ENCODE results near the gene LHCGR. TPM values are rescaled to one million over a fixed set of nuclear protein-coding genes. Genes with fewer than 3 reads are reported as not detected.

The LHCGR gene
- 0.05 TPM for total RNA-seq
- 0.21 TPM for polyA plus RNA-seq
- long read RNA-seq, donor 1: 0 reads
- long read RNA-seq, donor 2, partial matches to known transcripts: 0 of 1 reads
- long read RNA-seq, donor 2, other reads (novel, unspliced or antisense): 0 of 1 reads
- long read RNA-seq, donor 3: 0 reads
- long read RNA-seq, donor 4: 0 reads
- long read RNA-seq, donor 5: 0 reads
- long read RNA-seq, donor 6: 0 reads
- long read RNA-seq, donor 7: 0 reads
- long read RNA-seq, donor 8: 0 reads
- long read RNA-seq, donor 9: 0 reads
- long read RNA-seq, donor 10: 0 reads

- Histone ChIP-seq H3K4me3 (ENCODE audit: low read length in 2 of 2) (no peak within 1 kb of the TSS), H3K9me3 (ENCODE audit: control insufficient read depth in 2 of 2, insufficient read depth in 1 of 2, low read length in 1 of 2) (peaks cover 0 to 1% of the 10 kb centered on the region in 2 donors), H3K27ac (ENCODE audit: low read depth in 1 of 2, low read length in 1 of 2) (no peak within 1 kb of the TSS), H3K36me3 (ENCODE audit: control insufficient read depth in 2 of 2, insufficient read depth in 2 of 2, low read length in 1 of 2) (no peaks in the 10 kb centered on the region), H3K4me1 (ENCODE audit: control insufficient read depth in 2 of 2, insufficient read depth in 2 of 2, low read length in 2 of 2) (no peaks in the 10 kb centered on the region), H3K27me3 (ENCODE audit: control insufficient read depth in 2 of 2, insufficient read depth in 1 of 2, low read length in 1 of 2) (peaks cover 0 to 19% of the 10 kb centered on the region in 2 donors)
- WGBS: 10% methylated on average over 37 of the region's 37 CpGs
- no peak for DNase-seq (ENCODE audit: low read depth in 6 of 9, low spot score in 9 of 9)
Measured at GRCh38 chr2:48755473-48755872, at the start of gene LHCGR. Gene LHCGR (minus strand): TSS chr2:48755724. CDS start chr2:48755671, 53 bp downstream.

GRCh38 chr2:48799601-48800000, 44.1 kb upstream of the LHCGR start:
- H3K4me1 ChIP-seq (ENCODE audit: control insufficient read depth in 2 of 2, insufficient read depth in 2 of 2, low read length in 2 of 2): no peaks in the 10 kb centered on the region
- 95% methylated on average over 6 of the region's 6 CpGs for whole genome bisulfite sequencing

GRCh38 chr2:48795065-48795464, 39.5 kb upstream of the LHCGR start:
- no peak overlapping the region for H3K4me3 ChIP-seq (ENCODE audit: low read length in 2 of 2)
- WGBS: 86% methylated on average over 2 of the region's 2 CpGs
- H3K36me3 ChIP-seq (ENCODE audit: control insufficient read depth in 2 of 2, insufficient read depth in 2 of 2, low read length in 1 of 2): no peaks in the 10 kb centered on the region
- H3K4me1 ChIP-seq (ENCODE audit: control insufficient read depth in 2 of 2, insufficient read depth in 2 of 2, low read length in 2 of 2): no peaks in the 10 kb centered on the region
- DNase-seq (ENCODE audit: low read depth in 6 of 9, low spot score in 9 of 9): no peak
- no peaks in the 10 kb centered on the region for H3K27me3 ChIP-seq (ENCODE audit: control insufficient read depth in 2 of 2, insufficient read depth in 1 of 2, low read length in 1 of 2)
- no peak overlapping the region for H3K27ac ChIP-seq (ENCODE audit: low read depth in 1 of 2, low read length in 1 of 2)
- H3K9me3 ChIP-seq (ENCODE audit: control insufficient read depth in 2 of 2, insufficient read depth in 1 of 2, low read length in 1 of 2): no peaks in the 10 kb centered on the region

More at GRCh38 chr2:48799601-48800000, 44.1 kb upstream of the LHCGR start:
- no peaks in the 10 kb centered on the region for H3K36me3 ChIP-seq (ENCODE audit: control insufficient read depth in 2 of 2, insufficient read depth in 2 of 2, low read length in 1 of 2)
- no peaks in the 10 kb centered on the region for H3K9me3 ChIP-seq (ENCODE audit: control insufficient read depth in 2 of 2, insufficient read depth in 1 of 2, low read length in 1 of 2)
- H3K4me3 ChIP-seq (ENCODE audit: low read length in 2 of 2): no peak overlapping the region
- H3K27me3 ChIP-seq (ENCODE audit: control insufficient read depth in 2 of 2, insufficient read depth in 1 of 2, low read length in 1 of 2): no peaks in the 10 kb centered on the region
- no peak overlapping the region for H3K27ac ChIP-seq (ENCODE audit: low read depth in 1 of 2, low read length in 1 of 2)
- DNase-seq (ENCODE audit: low read depth in 6 of 9, low spot score in 9 of 9): no peak

- Histone ChIP-seq H3K27me3 (ENCODE audit: control insufficient read depth in 2 of 2, insufficient read depth in 1 of 2, low read length in 1 of 2) (no peaks in the 10 kb centered on the region), H3K4me1 (ENCODE audit: control insufficient read depth in 2 of 2, insufficient read depth in 2 of 2, low read length in 2 of 2) (no peaks in the 10 kb centered on the region), H3K36me3 (ENCODE audit: control insufficient read depth in 2 of 2, insufficient read depth in 2 of 2, low read length in 1 of 2) (no peaks in the 10 kb centered on the region), H3K27ac (ENCODE audit: low read depth in 1 of 2, low read length in 1 of 2) (no peak overlapping the region), H3K4me3 (ENCODE audit: low read length in 2 of 2) (no peak overlapping the region), H3K9me3 (ENCODE audit: control insufficient read depth in 2 of 2, insufficient read depth in 1 of 2, low read length in 1 of 2) (no peaks in the 10 kb centered on the region)
- DNase-seq (ENCODE audit: low read depth in 6 of 9, low spot score in 9 of 9): no peak
- WGBS: 91% methylated on average over 5 of the region's 5 CpGs
Measured at GRCh38 chr2:48793671-48794070, 38.1 kb upstream of the LHCGR start.

GRCh38 chr2:48792030-48792429, 36.5 kb upstream of the LHCGR start:
- no peaks in the 10 kb centered on the region for H3K9me3 ChIP-seq (ENCODE audit: control insufficient read depth in 2 of 2, insufficient read depth in 1 of 2, low read length in 1 of 2)
- H3K4me1 ChIP-seq (ENCODE audit: control insufficient read depth in 2 of 2, insufficient read depth in 2 of 2, low read length in 2 of 2): no peaks in the 10 kb centered on the region
- no peaks in the 10 kb centered on the region for H3K36me3 ChIP-seq (ENCODE audit: control insufficient read depth in 2 of 2, insufficient read depth in 2 of 2, low read length in 1 of 2)
- H3K4me3 ChIP-seq (ENCODE audit: low read length in 2 of 2): no peak overlapping the region
- H3K27ac ChIP-seq (ENCODE audit: low read depth in 1 of 2, low read length in 1 of 2): no peak overlapping the region
- DNase-seq (ENCODE audit: low read depth in 6 of 9, low spot score in 9 of 9): no peak
- 84% methylated on average over 3 of the region's 3 CpGs for WGBS
- no peaks in the 10 kb centered on the region for H3K27me3 ChIP-seq (ENCODE audit: control insufficient read depth in 2 of 2, insufficient read depth in 1 of 2, low read length in 1 of 2)

GRCh38 chr2:48790407-48791170, 35.1 kb upstream of the LHCGR start:
- WGBS: 89% methylated on average over 13 of the region's 13 CpGs

GRCh38 chr2:48787580-48787979, 32.1 kb upstream of the LHCGR start:
- Histone ChIP-seq H3K36me3 (ENCODE audit: control insufficient read depth in 2 of 2, insufficient read depth in 2 of 2, low read length in 1 of 2) (no peaks in the 10 kb centered on the region), H3K9me3 (ENCODE audit: control insufficient read depth in 2 of 2, insufficient read depth in 1 of 2, low read length in 1 of 2) (no peaks in the 10 kb centered on the region), H3K4me1 (ENCODE audit: control insufficient read depth in 2 of 2, insufficient read depth in 2 of 2, low read length in 2 of 2) (no peaks in the 10 kb centered on the region), H3K27me3 (ENCODE audit: control insufficient read depth in 2 of 2, insufficient read depth in 1 of 2, low read length in 1 of 2) (no peaks in the 10 kb centered on the region), H3K27ac (ENCODE audit: low read depth in 1 of 2, low read length in 1 of 2) (no peak overlapping the region), H3K4me3 (ENCODE audit: low read length in 2 of 2) (no peak overlapping the region)
- WGBS: 93% methylated on average over 8 of the region's 8 CpGs
- no peak for DNase-seq (ENCODE audit: low read depth in 6 of 9, low spot score in 9 of 9)

More at GRCh38 chr2:48790407-48791170, 35.1 kb upstream of the LHCGR start:
- Histone ChIP-seq H3K4me3 (ENCODE audit: low read length in 2 of 2) (no peak overlapping the region), H3K4me1 (ENCODE audit: control insufficient read depth in 2 of 2, insufficient read depth in 2 of 2, low read length in 2 of 2) (no peaks in the 10 kb centered on the region), H3K27ac (ENCODE audit: low read depth in 1 of 2, low read length in 1 of 2) (no peak overlapping the region), H3K36me3 (ENCODE audit: control insufficient read depth in 2 of 2, insufficient read depth in 2 of 2, low read length in 1 of 2) (no peaks in the 10 kb centered on the region), H3K9me3 (ENCODE audit: control insufficient read depth in 2 of 2, insufficient read depth in 1 of 2, low read length in 1 of 2) (no peaks in the 10 kb centered on the region), H3K27me3 (ENCODE audit: control insufficient read depth in 2 of 2, insufficient read depth in 1 of 2, low read length in 1 of 2) (no peaks in the 10 kb centered on the region)
- no peak for DNase-seq (ENCODE audit: low read depth in 6 of 9, low spot score in 9 of 9)

- H3K27ac ChIP-seq (ENCODE audit: low read depth in 1 of 2, low read length in 1 of 2): no peak overlapping the region
- H3K27me3 ChIP-seq (ENCODE audit: control insufficient read depth in 2 of 2, insufficient read depth in 1 of 2, low read length in 1 of 2): no peaks in the 10 kb centered on the region
- H3K4me3 ChIP-seq (ENCODE audit: low read length in 2 of 2): no peak overlapping the region
- no peaks in the 10 kb centered on the region for H3K4me1 ChIP-seq (ENCODE audit: control insufficient read depth in 2 of 2, insufficient read depth in 2 of 2, low read length in 2 of 2)
- 96% methylated on average over 1 of the region's 1 CpG for WGBS
- DNase-seq (ENCODE audit: low read depth in 6 of 9, low spot score in 9 of 9): no peak
- H3K9me3 ChIP-seq (ENCODE audit: control insufficient read depth in 2 of 2, insufficient read depth in 1 of 2, low read length in 1 of 2): no peaks in the 10 kb centered on the region
- no peaks in the 10 kb centered on the region for H3K36me3 ChIP-seq (ENCODE audit: control insufficient read depth in 2 of 2, insufficient read depth in 2 of 2, low read length in 1 of 2)
Measured at GRCh38 chr2:48781366-48781765, 25.8 kb upstream of the LHCGR start.

- no peaks in the 10 kb centered on the region for H3K4me1 ChIP-seq (ENCODE audit: control insufficient read depth in 2 of 2, insufficient read depth in 2 of 2, low read length in 2 of 2)
- 89% methylated on average over 4 of the region's 4 CpGs for WGBS
- H3K27ac ChIP-seq (ENCODE audit: low read depth in 1 of 2, low read length in 1 of 2): no peak overlapping the region
- H3K27me3 ChIP-seq (ENCODE audit: control insufficient read depth in 2 of 2, insufficient read depth in 1 of 2, low read length in 1 of 2): no peaks in the 10 kb centered on the region
- H3K9me3 ChIP-seq (ENCODE audit: control insufficient read depth in 2 of 2, insufficient read depth in 1 of 2, low read length in 1 of 2): no peaks in the 10 kb centered on the region
- H3K4me3 ChIP-seq (ENCODE audit: low read length in 2 of 2): no peak overlapping the region
- H3K36me3 ChIP-seq (ENCODE audit: control insufficient read depth in 2 of 2, insufficient read depth in 2 of 2, low read length in 1 of 2): no peaks in the 10 kb centered on the region
- DNase-seq (ENCODE audit: low read depth in 6 of 9, low spot score in 9 of 9): no peak
Measured at GRCh38 chr2:48779019-48779716, 23.6 kb upstream of the LHCGR start.
